AML-193 (cell line): Measurements from ENCODE around the gene PTX4.

Experiments used
- DNase-seq, 2 experiments: peaks; one replicate each; lab custom pipeline; 2025; lab: John Stamatoyannopoulos, UW

PTX4 gene

GRCh38 chr16:1524366-1524765 lies 35.6 kb upstream of the PTX4 start:
- DNase-seq, result no peak

GRCh38 chr16:1523581-1524245 lies 35.0 kb upstream of the PTX4 start:
- no peak for DNase-seq

- no peak for DNase-seq
These were observed 31.7 kb upstream of the PTX4 start for GRCh38 chr16:1520461-1520860.

GRCh38 chr16:1519831-1520230 lies 31.1 kb upstream of the PTX4 start:
- DNase-seq, result no peak

GRCh38 chr16:1518626-1519135 lies 29.9 kb upstream of the PTX4 start:
- DNase-seq, result no peak

- no peak for DNase-seq
These were observed 25.8 kb upstream of the PTX4 start for GRCh38 chr16:1514507-1514906.

- no peak for DNase-seq
These were observed 24.0 kb upstream of the PTX4 start for GRCh38 chr16:1512774-1513173.

GRCh38 chr16:1511662-1512569 lies 23.2 kb upstream of the PTX4 start:
- DNase-seq, result no peak

GRCh38 chr16:1510941-1511351 lies 22.2 kb upstream of the PTX4 start:
- DNase-seq, result no peak

- DNase-seq, result no peak
These were observed 21.5 kb upstream of the PTX4 start for GRCh38 chr16:1510272-1510671.

GRCh38 chr16:1509307-1510221 lies 20.8 kb upstream of the PTX4 start:
- no peak for DNase-seq

- no peak for DNase-seq
These were observed 19.9 kb upstream of the PTX4 start for GRCh38 chr16:1508494-1509187.

- DNase-seq, result no peak
These were observed 17.9 kb upstream of the PTX4 start for GRCh38 chr16:1506494-1507213.

GRCh38 chr16:1505912-1506311 lies 17.2 kb upstream of the PTX4 start:
- DNase-seq, result no peak

- no peak for DNase-seq
These were observed 16.5 kb upstream of the PTX4 start for GRCh38 chr16:1505073-1505844.

- no peak for DNase-seq
These were observed 14.6 kb upstream of the PTX4 start for GRCh38 chr16:1503110-1503955.

- no peak for DNase-seq
These were observed 13.6 kb upstream of the PTX4 start for GRCh38 chr16:1502092-1503004.

- no peak for DNase-seq
These were observed 12.9 kb upstream of the PTX4 start for GRCh38 chr16:1501630-1502029.
